NK-92 (cell line): ENCODE data around the gene MR1.

ENCODE experiments used
- DNase-seq: peaks from one replicate; lab custom pipeline; 2025; ENCODE audit not compliant: unreplicated experiment; lab: John Stamatoyannopoulos, UW

The MR1 gene

GRCh38 chr1:181106479-181106878 is 72.7 kb downstream of the MR1 start:
- no peak for DNase-seq

GRCh38 chr1:181107711-181108110 is 73.9 kb downstream of the MR1 start:
- DNase-seq = no peak

- no peak for DNase-seq
Observed at GRCh38 chr1:181108304-181108867, 74.6 kb downstream of the MR1 start.

- DNase-seq = no peak
Observed at GRCh38 chr1:181110013-181110412, 76.2 kb downstream of the MR1 start.
